Right hindlimb (tissue), 1 donor: ENCODE measurements around the gene EFNA2.

ENCODE experiments used
- DNase-seq: peaks from one replicate; pipeline ENCODE4 v3.0.0-alpha.2; 2018

EFNA2 gene

GRCh38 chr19:1284979-1285736, 515 bp upstream of the EFNA2 start:
- no peak for DNase-seq

- DNase-seq, result no peak
These were observed 1.0 kb downstream of the EFNA2 start for GRCh38 chr19:1286487-1287353.

- no peak for DNase-seq
These were observed 1.9 kb downstream of the EFNA2 start for GRCh38 chr19:1287354-1288225.

GRCh38 chr19:1288226-1288612, 2.5 kb downstream of the EFNA2 start:
- no peak for DNase-seq

GRCh38 chr19:1288833-1289685, 3.4 kb downstream of the EFNA2 start:
- no peak for DNase-seq

GRCh38 chr19:1289686-1290025, 4.0 kb downstream of the EFNA2 start:
- DNase-seq, result no peak

- DNase-seq, result no peak
These were observed 4.6 kb downstream of the EFNA2 start for GRCh38 chr19:1290196-1290702.

GRCh38 chr19:1290703-1291651, 5.3 kb downstream of the EFNA2 start:
- DNase-seq, result no peak

- no peak for DNase-seq
These were observed 6.2 kb downstream of the EFNA2 start for GRCh38 chr19:1291761-1292418.

GRCh38 chr19:1292419-1293151, 6.9 kb downstream of the EFNA2 start:
- no peak for DNase-seq

- no peak for DNase-seq
These were observed 8.3 kb downstream of the EFNA2 start for GRCh38 chr19:1293782-1294604.

GRCh38 chr19:1294688-1295087, 9.0 kb downstream of the EFNA2 start:
- DNase-seq, result no peak

GRCh38 chr19:1295169-1296012, 9.7 kb downstream of the EFNA2 start:
- no peak for DNase-seq

- DNase-seq, result no peak
These were observed 10.4 kb downstream of the EFNA2 start for GRCh38 chr19:1296078-1296477.

- no peak for DNase-seq
These were observed 11.1 kb downstream of the EFNA2 start for GRCh38 chr19:1296575-1297271.

- no peak for DNase-seq
These were observed 12.6 kb downstream of the EFNA2 start for GRCh38 chr19:1298235-1298634.

- no peak for DNase-seq
These were observed 14.1 kb downstream of the EFNA2 start for GRCh38 chr19:1299801-1300200.
